Measurements from ENCODE around the gene ACAD9.

ACAD9 gene

GRCh38 chr3:128851601-128852000 lies 27.8 kb upstream of the ACAD9 start:
- TF ChIP-seq CTCF (IDR thresholded peaks at IDR 0.05; ENCODE audit: borderline replicate concordance, insufficient read depth, low read depth, low read length), result no peak
- no peak overlapping the region for H3K4me3 ChIP-seq (ENCODE audit: low read depth, low read length)

- H3K4me3 ChIP-seq (ENCODE audit: low read depth, low read length), result no peak overlapping the region
- TF ChIP-seq CTCF (IDR thresholded peaks at IDR 0.05; ENCODE audit: borderline replicate concordance, insufficient read depth, low read depth, low read length), result no peak
These were observed 25.6 kb upstream of the ACAD9 start for GRCh38 chr3:128853826-128854225.

GRCh38 chr3:128854475-128854874 lies 24.9 kb upstream of the ACAD9 start:
- no peak overlapping the region for H3K4me3 ChIP-seq (ENCODE audit: low read depth, low read length)
- no peak for TF ChIP-seq CTCF (IDR thresholded peaks at IDR 0.05; ENCODE audit: borderline replicate concordance, insufficient read depth, low read depth, low read length)

GRCh38 chr3:128855569-128855968 lies 23.9 kb upstream of the ACAD9 start:
- no peak overlapping the region for H3K4me3 ChIP-seq (ENCODE audit: low read depth, low read length)
- no peak for TF ChIP-seq CTCF (IDR thresholded peaks at IDR 0.05; ENCODE audit: borderline replicate concordance, insufficient read depth, low read depth, low read length)

- H3K4me3 ChIP-seq (ENCODE audit: low read depth, low read length), result no peak overlapping the region
- TF ChIP-seq CTCF (IDR thresholded peaks at IDR 0.05; ENCODE audit: borderline replicate concordance, insufficient read depth, low read depth, low read length), result no peak
These were observed 21.3 kb upstream of the ACAD9 start for GRCh38 chr3:128858167-128858566.

GRCh38 chr3:128859630-128860029 lies 19.8 kb upstream of the ACAD9 start:
- H3K4me3 ChIP-seq (ENCODE audit: low read depth, low read length), result no peak overlapping the region
- no peak for TF ChIP-seq CTCF (IDR thresholded peaks at IDR 0.05; ENCODE audit: borderline replicate concordance, insufficient read depth, low read depth, low read length)

GRCh38 chr3:128861491-128861890 lies 17.9 kb upstream of the ACAD9 start:
- TF ChIP-seq CTCF (IDR thresholded peaks at IDR 0.05; ENCODE audit: borderline replicate concordance, insufficient read depth, low read depth, low read length), result no peak

More at GRCh38 chr3:128861491-128861890, 17.9 kb upstream of the ACAD9 start:
- no peak overlapping the region for H3K4me3 ChIP-seq (ENCODE audit: low read depth, low read length)
